ENCODE measurements around the gene HORMAD1. TPM values are rescaled to one million over a fixed set of nuclear protein-coding genes. Genes with fewer than 3 reads are reported as not detected.

HORMAD1 gene
- polyA plus RNA-seq, 3 donors: 0.48 to 5.6 TPM; not detected in 1

DNA sequence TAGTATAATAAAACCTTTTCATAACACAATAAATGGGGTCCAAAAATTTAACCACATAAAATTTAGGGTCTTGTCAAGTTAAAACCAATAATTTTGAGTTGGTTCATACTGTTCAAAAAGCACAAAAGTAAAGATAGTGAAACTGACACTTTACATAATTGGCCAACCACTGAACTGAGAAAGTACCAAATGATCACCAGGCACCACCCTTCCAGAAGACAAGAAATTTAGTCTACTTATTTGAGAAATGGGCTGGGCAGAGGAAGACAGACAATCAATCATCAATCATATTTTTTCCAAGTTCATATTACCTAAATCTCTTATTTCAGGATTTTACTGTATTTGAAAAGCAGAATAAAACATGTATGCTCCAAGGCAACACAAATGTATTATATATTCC lies 17.3 kb downstream of the HORMAD1 start:
- Mint-ChIP-seq H3K9me3 (no peaks in the 10 kb centered on the region), H3K36me3 (peaks cover 21 to 43% of the 10 kb centered on the region in 2 donors), H3K4me3 (no peak overlapping the region), H3K4me1 (no peaks in the 10 kb centered on the region), H3K27me3 (ENCODE audit: low read depth in 3 of 3) (peaks cover 0 to 1% (median 0%) of the 10 kb centered on the region in 3 donors), H3K27ac (no peak overlapping the region)
- intact Hi-C loops (cut with micrococcal nuclease): no loop called here
- Histone ChIP-seq H3K79me2 (ENCODE audit: insufficient read depth, low read length) (no peaks in the 10 kb centered on the region), H3K27me3 (ENCODE audit: control insufficient read depth in 2 of 2, insufficient read depth in 2 of 2, low read length in 2 of 2) (no peaks in the 10 kb centered on the region), H4K20me1 (ENCODE audit: insufficient read depth, low read length) (no peaks in the 10 kb centered on the region), H3K36me3 (replicated peaks in 1 of 2; ENCODE audit: control insufficient read depth in 1 of 2, insufficient read depth in 2 of 2, low read length in 2 of 2) (peaks cover 0 to 33% of the 10 kb centered on the region in 2 donors), H2AFZ (ENCODE audit: insufficient read depth, low read depth, low read length, poor library complexity, severe bottlenecking) (no peak overlapping the region), H3K27ac (ENCODE audit: low read depth in 1 of 2, low read length in 2 of 2) (no peak overlapping the region), H3K4me1 (ENCODE audit: control insufficient read depth in 1 of 2, insufficient read depth in 2 of 2, low read length in 2 of 2) (no peaks in the 10 kb centered on the region), H3K4me3 (replicated peaks in 1 of 3; ENCODE audit: low read depth in 2 of 3, low read length in 3 of 3) (no peak overlapping the region), H3K9ac (ENCODE audit: insufficient read depth, low read length, poor library complexity, severe bottlenecking) (no peak overlapping the region), H3K9me3 (replicated peaks in 1 of 2; ENCODE audit: control insufficient read depth in 1 of 2, insufficient read depth in 1 of 2, low read length in 2 of 2) (no peaks in the 10 kb centered on the region), H3K4me2 (replicated peaks; ENCODE audit: extremely low read depth, low read length, poor library complexity, severe bottlenecking) (no peak overlapping the region)
- TF ChIP-seq, protein P1, sequence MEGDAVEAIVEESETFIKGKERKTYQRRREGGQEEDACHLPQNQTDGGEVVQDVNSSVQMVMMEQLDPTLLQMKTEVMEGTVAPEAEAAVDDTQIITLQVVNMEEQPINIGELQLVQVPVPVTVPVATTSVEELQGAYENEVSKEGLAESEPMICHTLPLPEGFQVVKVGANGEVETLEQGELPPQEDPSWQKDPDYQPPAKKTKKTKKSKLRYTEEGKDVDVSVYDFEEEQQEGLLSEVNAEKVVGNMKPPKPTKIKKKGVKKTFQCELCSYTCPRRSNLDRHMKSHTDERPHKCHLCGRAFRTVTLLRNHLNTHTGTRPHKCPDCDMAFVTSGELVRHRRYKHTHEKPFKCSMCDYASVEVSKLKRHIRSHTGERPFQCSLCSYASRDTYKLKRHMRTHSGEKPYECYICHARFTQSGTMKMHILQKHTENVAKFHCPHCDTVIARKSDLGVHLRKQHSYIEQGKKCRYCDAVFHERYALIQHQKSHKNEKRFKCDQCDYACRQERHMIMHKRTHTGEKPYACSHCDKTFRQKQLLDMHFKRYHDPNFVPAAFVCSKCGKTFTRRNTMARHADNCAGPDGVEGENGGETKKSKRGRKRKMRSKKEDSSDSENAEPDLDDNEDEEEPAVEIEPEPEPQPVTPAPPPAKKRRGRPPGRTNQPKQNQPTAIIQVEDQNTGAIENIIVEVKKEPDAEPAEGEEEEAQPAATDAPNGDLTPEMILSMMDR (IDR thresholded peaks at IDR 0.05): no peak
- no peak for DNase-seq

DNA sequence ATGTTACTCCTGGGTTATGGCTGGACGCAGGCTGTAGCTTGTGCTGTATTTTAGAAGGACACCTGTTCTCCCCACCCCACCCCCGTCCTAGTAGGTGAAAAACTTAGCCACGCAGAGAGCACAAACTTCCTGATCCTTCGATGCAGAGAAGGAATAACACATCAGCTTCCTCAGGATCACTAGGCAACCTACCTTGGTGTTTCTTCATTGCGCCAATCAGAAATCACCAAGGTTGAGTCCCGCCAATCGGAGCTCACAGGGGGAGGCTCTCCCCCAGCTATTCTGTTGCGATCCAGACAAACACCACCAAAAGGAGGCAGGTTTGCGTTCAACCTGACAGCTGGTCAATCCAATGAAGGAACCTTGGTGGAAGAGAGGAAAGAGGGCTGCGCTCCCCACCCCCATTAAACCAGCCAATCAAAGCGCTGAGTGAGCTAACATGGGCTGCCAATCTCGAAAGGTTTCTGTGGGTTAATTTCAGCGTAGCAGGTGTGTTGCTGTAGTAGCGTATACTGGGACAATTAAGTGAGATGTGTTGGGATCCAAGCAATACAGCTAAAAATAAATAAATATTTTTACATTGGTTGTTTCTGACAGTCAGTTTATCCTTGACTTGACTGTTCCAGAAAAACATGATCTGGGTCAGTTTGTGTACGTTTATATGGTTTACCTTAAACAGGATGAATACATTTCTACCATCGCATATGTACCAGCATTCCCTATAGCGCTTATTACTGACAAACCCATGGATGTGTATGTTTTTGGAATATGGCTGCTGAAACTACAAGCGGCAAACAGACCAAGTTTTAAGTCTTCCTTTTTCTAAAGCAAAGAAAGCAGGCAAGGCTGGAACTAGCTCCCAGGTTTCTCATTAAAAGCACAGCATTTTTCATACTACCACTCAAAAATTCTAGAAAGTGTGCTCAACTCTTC lies 23.4 kb downstream of the HORMAD1 start, which contains the start of gene GOLPH3L:
GOLPH3L (minus strand) TSS at position 160 of the 933 bp plus-strand sequence. CDS start 2,316 bp downstream, outside the sequence.
- peaks cover 7 to 18% of the 10 kb centered on the region in 2 donors for H3K4me1 ChIP-seq (ENCODE audit: control insufficient read depth in 1 of 2, insufficient read depth in 2 of 2, low read length in 2 of 2)
- peaks cover 20% of the 10 kb centered on the region for H3K4me1 Mint-ChIP-seq

More for the DNA sequence above, 23.4 kb downstream of the HORMAD1 start, which contains the start of gene GOLPH3L:
- peaks cover 0 to 3% (median 0%) of the 10 kb centered on the region in 3 donors for H3K27me3 Mint-ChIP-seq (ENCODE audit: low read depth in 3 of 3)
- H3K36me3 ChIP-seq (replicated peaks in 1 of 2; ENCODE audit: control insufficient read depth in 1 of 2, insufficient read depth in 2 of 2, low read length in 2 of 2): peaks cover 7 to 23% of the 10 kb centered on the region in 2 donors
- peak; percentile 48 to 70 (median 54) for DNase-seq
- 0% methylated on average over 4 of the region's 18 CpGs for WGBS (ENCODE audit: insufficient coverage)
- peak within 1 kb of the TSS in 1 of 2 donors; percentile 42 for H3K27ac ChIP-seq (ENCODE audit: low read depth in 1 of 2, low read length in 2 of 2)
- TF ChIP-seq, protein P1 (IDR thresholded peaks at IDR 0.05): no peak
- peak within 1 kb of the TSS; percentile 84 for H3K4me2 ChIP-seq (replicated peaks; ENCODE audit: extremely low read depth, low read length, poor library complexity, severe bottlenecking)
- peak within 1 kb of the TSS; percentile 70 for H2AFZ ChIP-seq (ENCODE audit: insufficient read depth, low read depth, low read length, poor library complexity, severe bottlenecking)
- H3K9me3 Mint-ChIP-seq: no peaks in the 10 kb centered on the region
- peak within 1 kb of the TSS; percentile 82 to 95 for H3K4me3 Mint-ChIP-seq
- peak within 1 kb of the TSS; percentile 40 to 90 (median 77) for H3K27ac Mint-ChIP-seq
- H3K36me3 Mint-ChIP-seq: peaks cover 27 to 30% of the 10 kb centered on the region in 2 donors
- H3K4me3 ChIP-seq (replicated peaks in 1 of 3; ENCODE audit: low read depth in 2 of 3, low read length in 3 of 3): peak within 1 kb of the TSS; percentile 51 to 73 (median 57)
- no peaks in the 10 kb centered on the region for H3K9me3 ChIP-seq (replicated peaks in 1 of 2; ENCODE audit: control insufficient read depth in 1 of 2, insufficient read depth in 1 of 2, low read length in 2 of 2)
- H3K9ac ChIP-seq (ENCODE audit: insufficient read depth, low read length, poor library complexity, severe bottlenecking): peak within 1 kb of the TSS; percentile 24
- peaks cover 13% of the 10 kb centered on the region for H3K79me2 ChIP-seq (ENCODE audit: insufficient read depth, low read length)
- no peaks in the 10 kb centered on the region for H3K27me3 ChIP-seq (ENCODE audit: control insufficient read depth in 2 of 2, insufficient read depth in 2 of 2, low read length in 2 of 2)
- intact Hi-C loops (cut with micrococcal nuclease): no loop called here
- no peaks in the 10 kb centered on the region for H4K20me1 ChIP-seq (ENCODE audit: insufficient read depth, low read length)

All from CD14-positive monocyte (primary cell).